HCT116 (cell line): ENCODE measurements around the gene CNGA3.

Experiments
- CTCF ChIP-seq, 3 experiments: fragments of 200-600 bp in 1 of 3; sonication (generic) in 1 of 3; IDR thresholded peaks in 2 of 3; conservative IDR thresholded peaks in 1 of 3; 2 replicates each; pipeline ENCODE4 v1.5.1; 2012 to 2017; ENCODE audit warnings: low read depth in 2 of 3, low read length in 2 of 3, antibody characterized with exemption in 1 of 3, borderline replicate concordance in 1 of 3, control low read depth in 1 of 3, mild to moderate bottlenecking in 1 of 3, mixed read lengths in 1 of 3, mixed run types in 1 of 3, moderate library complexity in 1 of 3; ENCODE audit not compliant: insufficient read depth in 1 of 3
- EGR1 ChIP-seq: IDR thresholded peaks from 2 replicates; pipeline ENCODE4 v1.6.1; 2012; ENCODE audit warnings: low read depth
- EZH2 ChIP-seq: fragments of 200-600 bp; sonication (generic); IDR thresholded peaks from 2 replicates; pipeline ENCODE4 v1.6.1; 2017; ENCODE audit warnings: antibody characterized with exemption, mixed run types
- EZH2phosphoT487 ChIP-seq: fragments of 200-600 bp; IDR thresholded peaks from 2 replicates; pipeline ENCODE4 v1.6.1; 2018; ENCODE audit warnings: antibody characterized with exemption, borderline replicate concordance
- POLR2A ChIP-seq: IDR thresholded peaks from 2 replicates; pipeline ENCODE4 v1.7.0; 2011; ENCODE audit warnings: borderline replicate concordance; ENCODE audit not compliant: insufficient read depth, insufficient read length; ENCODE audit errors: extremely low read depth
- POLR2AphosphoS5 ChIP-seq: IDR thresholded peaks from 2 replicates; pipeline ENCODE4 v1.6.1; 2011; ENCODE audit warnings: mild to moderate bottlenecking, low read depth, low read length, moderate library complexity
- RAD21 ChIP-seq: IDR thresholded peaks from 2 replicates; pipeline ENCODE4 v1.6.1; 2012; ENCODE audit warnings: low read depth, mild to moderate bottlenecking
- REST ChIP-seq: IDR thresholded peaks from 2 replicates; pipeline ENCODE4 v1.6.1; 2012; ENCODE audit warnings: low read depth
- SIN3A ChIP-seq: IDR thresholded peaks from 2 replicates; pipeline ENCODE4 v1.6.1; 2012; ENCODE audit warnings: low read depth
- SP1 ChIP-seq: IDR thresholded peaks from 2 replicates; pipeline ENCODE4 v1.6.1; 2012; ENCODE audit warnings: low read depth
- SRF ChIP-seq: IDR thresholded peaks from 2 replicates; pipeline ENCODE4 v1.6.1; 2012; ENCODE audit warnings: low read depth
- YY1 ChIP-seq: IDR thresholded peaks from 2 replicates; pipeline ENCODE4 v1.6.1; 2011; ENCODE audit warnings: low read length, low read depth, moderate library complexity, mild to moderate bottlenecking; ENCODE audit not compliant: insufficient replicate concordance; ENCODE audit errors: extremely low read depth
- ZBTB33 ChIP-seq: IDR thresholded peaks from 2 replicates; pipeline ENCODE4 v1.6.1; 2011; ENCODE audit warnings: mild to moderate bottlenecking, low read length, moderate library complexity; ENCODE audit not compliant: insufficient replicate concordance; ENCODE audit errors: extremely low read depth

GRCh38 chr2:98298683-98299164 is 47.5 kb upstream of the CNGA3 start:
- no peak for TF ChIP-seq EZH2phosphoT487
- no peak for TF ChIP-seq CTCF (IDR thresholded peaks at IDR 0.05 in 2 of 3, conservative IDR thresholded peaks at IDR 0.05 in 1 of 3; ENCODE audit: borderline replicate concordance in 1 of 3, insufficient read depth in 1 of 3, low read depth in 2 of 3, low read length in 2 of 3)
- TF ChIP-seq SP1 = no peak
- TF ChIP-seq SIN3A = no peak
- no peak for TF ChIP-seq POLR2AphosphoS5
- TF ChIP-seq RAD21 = no peak
- no peak for TF ChIP-seq EZH2
- TF ChIP-seq POLR2A = no peak
- no peak for TF ChIP-seq SRF
- TF ChIP-seq YY1 = no peak
- no peak for TF ChIP-seq ZBTB33
- no peak for TF ChIP-seq REST
- TF ChIP-seq EGR1 = no peak
